Stimulated activated CD8-positive, alpha-beta memory T cell treated with anti-CD3 and anti-CD28 coated beads, Interleukin-15, amount 100 ng/mL, for 4 hours (primary cell): ENCODE measurements around the gene IL1RL1.

ENCODE experiments used
- DNase-seq, 2 donors: peaks; one replicate each; pipeline ENCODE4 v3.0.0-alpha.2; 2020; ENCODE audit warnings: low read depth in 2 of 2

Gene IL1RL1

DNA sequence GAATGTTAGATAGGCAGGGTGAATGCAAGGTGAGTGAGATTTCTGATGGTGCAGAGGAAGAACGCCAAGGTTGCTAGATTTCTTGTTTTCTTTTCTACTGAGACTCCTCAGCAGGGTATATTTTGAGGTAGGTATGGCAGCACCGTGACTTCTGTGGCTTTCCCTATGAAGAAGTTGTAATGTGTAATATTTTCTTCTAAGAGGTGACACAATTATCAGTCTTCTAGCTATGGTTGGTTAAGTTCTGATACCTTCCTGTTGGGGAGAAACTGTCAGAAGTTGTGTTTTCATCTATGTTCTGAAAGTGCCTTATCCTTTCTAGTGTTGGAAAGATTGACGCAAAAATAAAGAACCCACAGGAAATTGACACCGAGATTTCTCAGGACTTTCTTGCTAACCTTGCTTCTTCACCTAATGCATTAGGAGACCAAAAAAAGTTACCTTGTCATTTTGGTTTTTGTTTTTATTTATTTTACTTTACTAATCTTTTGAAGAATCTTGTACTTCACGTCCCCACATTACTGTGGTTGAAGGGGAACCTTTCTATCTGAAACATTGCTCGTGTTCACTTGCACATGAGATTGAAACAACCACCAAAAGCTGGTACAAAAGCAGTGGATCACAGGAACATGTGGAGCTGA lies 56.1 kb downstream of the IL1RL1 start:
- no peak for DNase-seq

DNA sequence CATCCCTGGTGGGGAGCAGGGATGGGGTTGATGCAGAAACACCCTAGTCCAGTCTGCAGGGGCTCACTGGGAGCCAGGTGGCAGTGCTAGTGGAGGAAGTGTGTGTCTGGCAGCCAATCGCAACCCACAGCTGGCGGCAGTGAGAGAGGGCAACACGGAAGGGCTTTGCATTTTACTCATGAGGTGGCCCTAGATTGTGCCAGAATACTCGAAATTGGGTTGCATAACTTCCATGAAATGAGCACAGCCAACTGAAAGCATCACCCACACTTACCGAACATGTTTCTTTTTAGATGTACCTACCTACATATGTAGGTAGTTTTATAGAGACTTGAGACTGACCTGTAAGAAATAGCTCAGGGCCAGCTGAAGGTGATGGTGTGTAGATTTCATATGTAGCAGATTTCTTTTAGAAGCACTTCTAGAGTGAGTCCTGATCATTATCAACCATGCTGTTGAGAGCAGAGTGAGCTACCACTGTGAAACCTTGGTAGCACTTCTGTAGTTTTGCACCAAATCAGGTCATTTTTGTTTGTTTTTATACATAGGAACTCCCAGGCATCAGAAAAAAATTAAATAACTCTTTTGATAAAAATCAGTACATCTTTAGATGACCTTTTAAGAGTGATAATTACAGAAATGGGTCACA lies 57.2 kb downstream of the IL1RL1 start:
- DNase-seq = no peak

- DNase-seq = no peak
These were observed 58.5 kb downstream of the IL1RL1 start for GRCh38 chr2:102369866-102370265.

DNA sequence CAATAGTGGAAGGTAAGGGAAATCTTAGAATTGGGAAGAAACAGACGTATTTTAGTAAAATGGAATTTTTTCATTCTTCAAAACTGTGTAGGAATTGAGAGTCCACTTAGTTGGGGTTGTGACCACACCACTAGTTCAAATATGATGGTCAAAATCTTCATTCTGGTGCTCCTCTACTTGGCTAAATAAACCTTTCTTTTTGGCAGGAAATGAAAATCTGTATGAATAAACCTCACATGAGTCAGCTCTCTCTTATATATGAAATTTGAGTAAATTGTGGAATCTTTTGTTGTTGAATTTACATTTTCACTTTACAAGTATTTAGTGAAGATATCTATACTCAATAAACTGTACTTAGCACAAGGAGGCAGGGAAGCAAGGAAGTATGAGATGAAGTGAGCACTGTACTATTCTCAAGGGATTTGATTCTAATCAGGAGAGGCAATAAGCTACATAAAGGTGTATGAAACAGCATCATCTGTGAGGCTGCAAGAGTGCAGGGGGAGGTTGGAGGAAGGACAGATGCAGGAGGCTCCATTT lies 64.8 kb downstream of the IL1RL1 start:
- DNase-seq = no peak

GRCh38 chr2:102383722-102384121 lies 72.4 kb downstream of the IL1RL1 start:
- DNase-seq = no peak

- no peak for DNase-seq
These were observed 74.2 kb downstream of the IL1RL1 start for GRCh38 chr2:102385522-102385921.

DNA sequence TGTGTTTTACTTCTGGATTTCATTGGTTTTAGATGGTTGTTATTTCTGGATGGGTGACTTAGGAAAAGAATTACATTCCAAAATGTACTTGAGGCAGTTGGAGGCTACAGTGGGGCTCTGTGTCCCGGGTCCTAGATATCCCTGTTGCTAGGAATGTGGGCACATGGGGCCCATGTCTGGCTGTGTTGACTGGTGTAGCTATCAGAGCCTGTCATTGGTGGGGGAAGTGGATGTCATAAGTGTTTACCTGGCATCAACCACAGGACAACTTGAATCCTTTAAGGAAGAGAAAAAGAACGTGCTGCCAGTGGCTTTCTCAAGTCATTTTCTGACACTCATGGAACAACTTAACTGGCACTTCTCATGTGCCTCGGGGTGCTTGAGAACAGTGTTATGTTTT lies 74.6 kb downstream of the IL1RL1 start:
- no peak for DNase-seq

DNA sequence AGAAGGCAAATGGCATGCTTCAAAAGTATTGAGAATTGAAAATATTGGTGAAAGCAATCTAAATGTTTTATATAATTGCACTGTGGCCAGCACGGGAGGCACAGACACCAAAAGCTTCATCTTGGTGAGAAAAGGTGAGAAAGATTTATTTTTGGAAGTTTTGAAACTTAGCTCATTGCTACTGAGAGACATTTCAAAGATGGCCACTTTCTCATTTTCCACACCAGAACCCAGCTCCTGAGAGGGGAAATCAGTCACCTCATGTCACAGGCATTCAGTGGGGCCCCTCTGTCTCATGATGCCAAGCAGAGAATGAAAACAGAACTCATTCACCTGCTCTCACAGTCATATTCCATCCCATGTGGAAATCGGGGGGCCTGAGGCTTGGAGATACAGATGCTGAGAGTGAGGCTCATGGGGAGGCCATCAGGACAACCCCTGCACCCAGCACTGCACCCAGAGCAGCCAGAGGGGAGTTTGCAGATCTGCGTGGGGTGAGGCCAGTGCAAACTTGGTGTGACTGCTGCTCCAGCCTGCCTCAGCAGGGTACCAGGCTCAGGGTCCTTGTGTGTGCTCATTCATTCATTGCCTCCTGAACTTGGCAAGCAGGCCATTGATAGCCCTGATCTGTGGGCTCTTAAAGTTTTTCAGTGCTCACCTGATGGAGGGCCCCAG lies 75.6 kb downstream of the IL1RL1 start:
- no peak for DNase-seq

GRCh38 chr2:102387763-102388546 lies 76.6 kb downstream of the IL1RL1 start:
- DNase-seq = no peak

DNA sequence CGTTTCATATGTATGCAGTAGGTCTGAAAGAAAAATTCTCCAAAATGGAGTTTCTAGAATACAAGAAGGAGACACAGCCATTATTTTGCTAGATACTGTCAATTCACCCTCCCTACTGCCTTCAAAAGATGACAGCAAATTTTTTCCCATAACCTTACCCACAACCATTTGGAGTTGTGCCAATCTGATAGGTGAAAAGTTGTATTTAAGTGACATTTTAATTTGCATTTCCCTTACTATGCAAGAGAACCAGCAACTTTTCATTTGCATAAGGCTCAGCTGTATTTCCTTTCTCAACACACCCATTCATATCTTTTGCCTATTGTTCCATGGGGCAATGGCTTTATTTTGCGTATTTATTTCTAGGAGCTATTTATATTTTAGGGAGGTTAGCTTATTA lies 80.2 kb downstream of the IL1RL1 start:
- DNase-seq = no peak

DNA sequence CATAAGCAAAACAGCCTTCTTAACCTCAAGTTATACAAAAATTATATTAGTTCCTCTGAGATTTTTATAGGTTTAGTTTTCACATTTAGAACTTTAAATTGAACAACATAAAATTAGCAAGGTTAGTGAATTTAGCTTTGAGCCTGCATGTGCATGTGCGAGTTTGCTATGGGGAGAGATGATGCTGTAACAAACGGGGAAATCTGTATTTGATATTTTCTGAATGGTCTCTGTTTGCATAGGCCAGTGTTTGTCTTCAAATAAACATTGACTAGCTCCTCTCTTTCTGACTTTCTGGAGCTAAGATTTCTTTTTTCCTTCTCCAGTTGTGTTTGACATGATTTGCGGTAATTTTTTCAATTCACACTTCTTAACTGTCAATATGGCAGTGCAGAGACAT lies 80.7 kb downstream of the IL1RL1 start:
- DNase-seq = no peak

GRCh38 chr2:102392942-102393341 lies 81.6 kb downstream of the IL1RL1 start:
- DNase-seq = no peak

DNA sequence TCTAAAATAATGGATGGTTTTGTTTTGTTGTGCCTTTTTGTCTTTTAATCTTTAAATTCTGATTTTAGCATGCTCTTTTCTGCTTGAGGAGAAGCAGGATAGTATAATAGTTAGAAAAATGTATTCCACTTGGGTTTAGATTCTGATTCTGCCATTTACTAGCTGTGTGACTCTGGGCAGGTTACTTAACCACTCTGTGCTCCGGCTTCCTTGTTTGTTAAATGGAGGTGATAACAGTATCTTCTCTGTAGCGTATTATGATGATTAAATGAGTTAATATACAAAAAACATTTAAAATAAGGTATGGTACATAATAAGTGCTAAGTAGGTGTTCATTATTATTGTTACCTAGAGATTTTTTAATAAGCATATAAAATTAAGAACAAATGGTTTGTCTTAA lies 84.6 kb downstream of the IL1RL1 start:
- DNase-seq = no peak

- no peak for DNase-seq
These were observed 85.8 kb downstream of the IL1RL1 start for GRCh38 chr2:102397209-102397608.

GRCh38 chr2:102399499-102400141 lies 88.3 kb downstream of the IL1RL1 start:
- no peak for DNase-seq

DNA sequence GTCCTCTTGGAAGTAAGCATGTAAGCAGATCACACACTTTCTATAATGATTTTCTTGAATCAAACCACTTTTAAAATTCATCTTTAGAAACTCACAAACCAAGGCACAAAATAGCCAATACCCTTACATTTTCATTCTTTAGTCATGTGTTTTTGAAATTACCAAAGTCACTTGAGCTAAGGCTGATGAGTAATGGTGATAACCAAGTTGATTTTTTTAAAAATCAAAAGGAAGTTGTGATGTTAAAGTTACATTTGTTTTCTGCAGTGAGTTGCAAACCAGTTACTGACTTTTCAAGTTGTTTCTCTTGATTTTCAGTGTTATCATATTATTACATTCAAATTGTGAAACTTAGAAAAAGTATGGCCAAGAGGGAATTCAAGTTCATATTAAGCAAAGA lies 90.1 kb downstream of the IL1RL1 start:
- DNase-seq = no peak
